OCI-LY1 (cell line): ENCODE results near the gene ARPC5L.

Experiments
- H2AFZ ChIP-seq: fragments of 200-600 bp; sonication (generic), shearing (Covaris generic); 2 replicates; pipeline ENCODE4 v1.6.0; 2014; ENCODE audit warnings: antibody characterized with exemption, mild to moderate bottlenecking, low read length
- H3F3A ChIP-seq: fragments of 200-600 bp; sonication (generic), shearing (Covaris generic); 2 replicates; pipeline ENCODE4 v1.6.0; 2014; ENCODE audit warnings: mild to moderate bottlenecking, antibody characterized with exemption, low read length, moderate library complexity; ENCODE audit not compliant: insufficient read depth
- H3K27ac ChIP-seq: fragments of 200-600 bp; sonication (generic); 2 replicates; pipeline ENCODE4 v1.5.1; 2014; ENCODE audit warnings: low read length, mixed run types, mild to moderate bottlenecking, low read depth; ENCODE audit not compliant: poor library complexity, severe bottlenecking
- H3K27me3 ChIP-seq: fragments of 200-600 bp; sonication (generic); 2 replicates; pipeline ENCODE4 v1.6.0; 2014; ENCODE audit warnings: antibody characterized with exemption, mild to moderate bottlenecking, low read length, moderate library complexity; ENCODE audit not compliant: insufficient read depth
- H3K36me3 ChIP-seq: fragments of 200-600 bp; sonication (generic); 2 replicates; pipeline ENCODE4 v1.6.1; 2014; ENCODE audit warnings: mild to moderate bottlenecking, antibody characterized with exemption, low read length, moderate library complexity, mixed read lengths; ENCODE audit not compliant: insufficient read depth
- H3K4me1 ChIP-seq: fragments of 200-600 bp; sonication (generic); 2 replicates; pipeline ENCODE4 v1.5.1; 2014; ENCODE audit warnings: mild to moderate bottlenecking, low read length, moderate library complexity; ENCODE audit not compliant: insufficient read depth, severe bottlenecking
- H3K4me2 ChIP-seq: fragments of 200-600 bp; sonication (generic), shearing (Covaris generic); 2 replicates; pipeline ENCODE4 v1.6.1; 2014; ENCODE audit warnings: low read length
- H3K4me3 ChIP-seq: fragments of 200-600 bp; sonication (generic); 2 replicates; pipeline ENCODE4 v1.5.1; 2014; ENCODE audit warnings: low read length, low read depth, mild to moderate bottlenecking, mixed read lengths; ENCODE audit not compliant: poor library complexity, severe bottlenecking
- H3K79me2 ChIP-seq: fragments of 200-600 bp; shearing (Covaris generic); 2 replicates; pipeline ENCODE4 v1.6.1; 2016; ENCODE audit warnings: mixed run types, low read length, mixed read lengths; ENCODE audit not compliant: insufficient read depth
- H3K9ac ChIP-seq: fragments of 200-600 bp; sonication (generic), shearing (Covaris generic); 2 replicates; pipeline ENCODE4 v1.6.1; 2014; ENCODE audit warnings: mild to moderate bottlenecking, low read length, mixed read lengths
- H3K9me2 ChIP-seq: fragments of 200-600 bp; sonication (generic), shearing (Covaris generic); 2 replicates; pipeline ENCODE4 v1.6.1; 2014; ENCODE audit warnings: low read depth, mild to moderate bottlenecking, low read length, mixed read lengths
- H3K9me3 ChIP-seq: fragments of 200-600 bp; shearing (Covaris generic); 2 replicates; pipeline ENCODE4 v1.6.1; 2014; ENCODE audit warnings: low read length, mixed read lengths
- H4K20me1 ChIP-seq: fragments of 200-600 bp; sonication (generic), shearing (Covaris generic); 2 replicates; pipeline ENCODE4 v1.6.0; 2016; ENCODE audit warnings: mild to moderate bottlenecking, low read length; ENCODE audit not compliant: insufficient read depth
- EZH2 ChIP-seq: fragments of 200-600 bp; sonication (generic), shearing (Covaris generic); IDR thresholded peaks from 2 replicates; pipeline ENCODE4 v1.8.0; 2017; ENCODE audit warnings: borderline replicate concordance, mixed run types, mild to moderate bottlenecking, antibody characterized with exemption, low read length, moderate library complexity, mixed read lengths
- TF ChIP-seq, protein P1 (sequence below): fragments of 200-600 bp; sonication (generic), shearing (Covaris generic); IDR thresholded peaks from 2 replicates; pipeline ENCODE4 v1.5.1; 2017; ENCODE audit warnings: mild to moderate bottlenecking, antibody characterized with exemption, low read length, moderate library complexity, mixed read lengths

Gene ARPC5L

DNA sequence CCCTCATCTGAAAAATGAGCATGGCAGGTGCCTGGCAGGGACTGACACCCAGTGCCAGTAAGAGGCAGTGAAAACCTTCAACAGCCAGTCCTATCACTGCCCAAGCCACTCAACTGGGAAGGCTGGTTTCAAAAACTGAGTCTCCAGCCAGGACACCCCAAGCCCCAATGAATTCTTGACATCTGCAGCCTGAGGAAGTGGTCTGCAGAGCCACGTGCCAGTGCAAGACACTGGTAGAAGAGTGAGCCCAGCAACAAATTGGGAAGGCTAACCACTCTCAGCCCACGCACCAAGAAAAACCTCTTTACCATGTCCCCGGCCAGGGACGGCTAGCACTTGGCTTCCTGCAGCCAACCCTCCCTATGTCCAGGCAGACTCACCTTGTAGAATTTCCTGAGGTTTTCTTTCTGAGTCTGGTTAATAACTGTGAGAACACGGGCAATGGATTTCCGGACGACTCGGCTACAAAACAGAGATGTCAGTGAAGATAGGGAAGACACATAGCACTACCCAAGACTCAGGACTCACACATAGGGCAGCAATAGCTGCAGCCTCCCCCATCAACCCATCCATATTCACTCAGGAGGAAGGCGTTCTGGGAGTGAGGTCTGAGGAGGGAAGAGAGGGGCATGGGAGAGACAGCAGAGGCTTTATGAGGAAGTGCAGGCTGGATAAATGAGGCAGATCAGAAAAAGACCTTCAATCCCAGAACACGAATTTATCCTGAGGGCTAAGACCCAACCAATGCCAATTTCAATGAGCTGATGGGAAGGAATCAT is 1.9 kb upstream of the ARPC5L start:
- Histone ChIP-seq H3K9me3 (no peaks in the 10 kb centered on the region), H3F3A (0 out of 2 replicates have a peak, but pooled peaks cover 15% of the 10 kb centered on the region), H4K20me1 (no peaks in the 10 kb centered on the region), H3K79me2 (peaks cover 17% of the 10 kb centered on the region), H3K9me2 (no peaks in the 10 kb centered on the region), H3K36me3 (peaks cover 56% of the 10 kb centered on the region), H3K9ac (peak overlapping the region; percentile 95), H3K27me3 (no peaks in the 10 kb centered on the region), H3K4me3 (peak overlapping the region; percentile 96), H3K27ac (no peak overlapping the region), H2AFZ (no peak overlapping the region), H3K4me2 (peak overlapping the region; percentile 95), H3K4me1 (peaks cover 45% of the 10 kb centered on the region)
- no peak for TF ChIP-seq EZH2
- TF ChIP-seq, protein P1, sequence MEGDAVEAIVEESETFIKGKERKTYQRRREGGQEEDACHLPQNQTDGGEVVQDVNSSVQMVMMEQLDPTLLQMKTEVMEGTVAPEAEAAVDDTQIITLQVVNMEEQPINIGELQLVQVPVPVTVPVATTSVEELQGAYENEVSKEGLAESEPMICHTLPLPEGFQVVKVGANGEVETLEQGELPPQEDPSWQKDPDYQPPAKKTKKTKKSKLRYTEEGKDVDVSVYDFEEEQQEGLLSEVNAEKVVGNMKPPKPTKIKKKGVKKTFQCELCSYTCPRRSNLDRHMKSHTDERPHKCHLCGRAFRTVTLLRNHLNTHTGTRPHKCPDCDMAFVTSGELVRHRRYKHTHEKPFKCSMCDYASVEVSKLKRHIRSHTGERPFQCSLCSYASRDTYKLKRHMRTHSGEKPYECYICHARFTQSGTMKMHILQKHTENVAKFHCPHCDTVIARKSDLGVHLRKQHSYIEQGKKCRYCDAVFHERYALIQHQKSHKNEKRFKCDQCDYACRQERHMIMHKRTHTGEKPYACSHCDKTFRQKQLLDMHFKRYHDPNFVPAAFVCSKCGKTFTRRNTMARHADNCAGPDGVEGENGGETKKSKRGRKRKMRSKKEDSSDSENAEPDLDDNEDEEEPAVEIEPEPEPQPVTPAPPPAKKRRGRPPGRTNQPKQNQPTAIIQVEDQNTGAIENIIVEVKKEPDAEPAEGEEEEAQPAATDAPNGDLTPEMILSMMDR: no peak

GRCh38 chr9:124860582-124861341 is 1.2 kb upstream of the ARPC5L start:
- Histone ChIP-seq H3K4me2 (peak overlapping the region; percentile 95), H2AFZ (no peak overlapping the region), H3K4me3 (peak overlapping the region; percentile 96), H4K20me1 (no peaks in the 10 kb centered on the region), H3K9ac (peak overlapping the region; percentile 95), H3K79me2 (peaks cover 17% of the 10 kb centered on the region), H3K9me3 (no peaks in the 10 kb centered on the region), H3K27me3 (no peaks in the 10 kb centered on the region), H3K4me1 (peaks cover 45% of the 10 kb centered on the region), H3K36me3 (peaks cover 56% of the 10 kb centered on the region), H3K9me2 (no peaks in the 10 kb centered on the region), H3K27ac (peak overlapping the region; percentile 71), H3F3A (0 out of 2 replicates have a peak, but pooled peaks cover 10% of the 10 kb centered on the region)
- TF ChIP-seq EZH2: no peak
- TF ChIP-seq, protein P1: no peak

DNA sequence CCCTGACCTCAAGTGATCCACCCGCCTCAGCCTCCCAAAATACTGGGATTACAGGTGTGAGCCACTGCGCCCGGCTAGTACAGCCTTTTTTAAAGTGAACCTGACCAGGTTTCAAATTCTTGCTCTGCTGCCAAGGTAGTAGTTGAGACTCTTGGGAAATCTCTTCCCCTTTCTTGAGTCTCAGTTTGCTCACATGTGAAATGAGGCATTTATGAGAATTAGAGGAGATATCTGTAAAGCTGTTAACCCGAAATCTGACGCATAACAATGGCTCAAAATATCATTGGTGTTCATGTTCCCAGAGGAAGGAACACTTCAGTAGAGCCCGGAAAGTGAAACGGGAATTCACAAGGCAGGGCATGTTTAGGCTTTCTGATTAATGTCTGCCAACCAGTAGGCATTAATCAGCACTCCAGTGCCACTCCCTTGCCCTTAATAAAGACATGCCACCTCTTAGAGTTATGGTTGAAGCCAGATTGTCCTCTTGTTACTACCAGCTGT is 1.5 kb downstream of the ARPC5L start:
- H3K9me2 ChIP-seq: no peaks in the 10 kb centered on the region
- no peaks in the 10 kb centered on the region for H3K9me3 ChIP-seq
- no peak overlapping the region for H3K9ac ChIP-seq
- H3K4me1 ChIP-seq: peaks cover 53% of the 10 kb centered on the region
- no peak for TF ChIP-seq EZH2
- peaks cover 32% of the 10 kb centered on the region for H3K36me3 ChIP-seq
- H4K20me1 ChIP-seq: no peaks in the 10 kb centered on the region
- H3K79me2 ChIP-seq: peaks cover 23% of the 10 kb centered on the region
- H3K4me2 ChIP-seq: peak overlapping the region; percentile 13; the same call in 1 of the 2 replicates
- H3K27me3 ChIP-seq: no peaks in the 10 kb centered on the region
- H3F3A ChIP-seq: 0 out of 2 replicates have a peak, but pooled peaks cover 10% of the 10 kb centered on the region
- no peak overlapping the region for H3K4me3 ChIP-seq
- H2AFZ ChIP-seq: no peak overlapping the region
- H3K27ac ChIP-seq: peak overlapping the region; percentile 42
